ENCODE measurements around the gene ADAM12.

DNA sequence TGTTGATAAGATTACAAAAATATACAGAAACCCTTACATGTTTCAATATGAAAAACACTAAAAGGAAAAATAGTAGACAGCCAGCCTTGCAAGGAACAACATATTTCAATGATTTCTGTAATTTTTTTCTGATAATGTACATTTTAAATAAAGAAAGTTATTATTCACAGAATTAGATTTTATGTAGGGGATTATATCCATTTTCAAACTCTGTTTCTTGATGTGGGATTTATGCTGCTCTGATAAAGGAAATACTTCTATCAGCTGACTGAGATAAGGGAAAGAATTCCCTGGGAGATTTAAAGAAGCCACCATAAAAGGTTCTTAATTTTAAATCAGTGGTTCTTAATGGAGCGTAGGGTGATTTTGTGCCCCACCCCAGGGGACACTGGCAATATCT lies 180.4 kb downstream of the ADAM12 start:
- TF ChIP-seq, protein P1, sequence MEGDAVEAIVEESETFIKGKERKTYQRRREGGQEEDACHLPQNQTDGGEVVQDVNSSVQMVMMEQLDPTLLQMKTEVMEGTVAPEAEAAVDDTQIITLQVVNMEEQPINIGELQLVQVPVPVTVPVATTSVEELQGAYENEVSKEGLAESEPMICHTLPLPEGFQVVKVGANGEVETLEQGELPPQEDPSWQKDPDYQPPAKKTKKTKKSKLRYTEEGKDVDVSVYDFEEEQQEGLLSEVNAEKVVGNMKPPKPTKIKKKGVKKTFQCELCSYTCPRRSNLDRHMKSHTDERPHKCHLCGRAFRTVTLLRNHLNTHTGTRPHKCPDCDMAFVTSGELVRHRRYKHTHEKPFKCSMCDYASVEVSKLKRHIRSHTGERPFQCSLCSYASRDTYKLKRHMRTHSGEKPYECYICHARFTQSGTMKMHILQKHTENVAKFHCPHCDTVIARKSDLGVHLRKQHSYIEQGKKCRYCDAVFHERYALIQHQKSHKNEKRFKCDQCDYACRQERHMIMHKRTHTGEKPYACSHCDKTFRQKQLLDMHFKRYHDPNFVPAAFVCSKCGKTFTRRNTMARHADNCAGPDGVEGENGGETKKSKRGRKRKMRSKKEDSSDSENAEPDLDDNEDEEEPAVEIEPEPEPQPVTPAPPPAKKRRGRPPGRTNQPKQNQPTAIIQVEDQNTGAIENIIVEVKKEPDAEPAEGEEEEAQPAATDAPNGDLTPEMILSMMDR (IDR thresholded peaks at IDR 0.05) = no peak
- TF ChIP-seq POLR2A (IDR thresholded peaks at IDR 0.05) = no peak
